GM23248 (cell line): ENCODE data around the gene C1QB.

Experiments used
- EZH2 ChIP-seq: fragments of 200-600 bp; sonication (generic); IDR thresholded peaks from 2 replicates; pipeline ENCODE4 v1.6.1; 2018; ENCODE audit warnings: antibody characterized with exemption, mild to moderate bottlenecking; ENCODE audit not compliant: insufficient read depth, poor library complexity, severe bottlenecking
- EZH2phosphoT487 ChIP-seq: fragments of 200-600 bp; sonication (generic); IDR thresholded peaks from 2 replicates; pipeline ENCODE4 v1.6.1; 2018; ENCODE audit warnings: antibody characterized with exemption, moderate library complexity, mild to moderate bottlenecking, low read depth; ENCODE audit not compliant: insufficient read depth

GRCh38 chr1:22645931-22646330 lies 7.1 kb upstream of the C1QB start:
- TF ChIP-seq EZH2 (no peak), EZH2phosphoT487 (no peak)
